ENCODE data around the gene SRP68.

DNA sequence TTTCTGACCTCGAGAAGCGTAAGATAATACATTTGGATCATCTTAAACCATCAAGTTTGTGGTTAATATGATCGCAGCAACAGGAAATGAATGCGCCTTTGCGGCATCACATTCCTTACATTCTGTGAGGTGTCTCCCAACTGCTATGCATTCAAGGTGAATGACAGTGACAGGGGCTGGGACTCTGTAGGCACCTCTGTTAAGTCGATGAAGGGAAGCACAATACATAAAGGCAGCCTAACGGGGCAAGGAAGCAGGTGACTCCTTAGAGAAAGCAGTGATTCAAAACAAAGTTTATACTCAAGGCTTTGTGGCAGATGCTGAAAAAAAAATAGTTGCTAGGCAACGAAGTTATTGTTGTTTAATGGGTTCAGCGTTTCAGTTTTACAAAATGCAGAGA, 23.6 kb downstream of the SRP68 start:
- TF ChIP-seq REPIN1 (tag by site-specific recombination; IDR thresholded peaks at IDR 0.05; ENCODE audit: low read depth) = no peak
- no peak for TF ChIP-seq ZNF433 (tag by site-specific recombination; IDR thresholded peaks at IDR 0.05; ENCODE audit: low read depth)
- TF ChIP-seq ZNF157 (tag by site-specific recombination; IDR thresholded peaks at IDR 0.05) = no peak
- TF ChIP-seq ZNF571 (tag by site-specific recombination; IDR thresholded peaks at IDR 0.05) = no peak
- TF ChIP-seq, protein P1, sequence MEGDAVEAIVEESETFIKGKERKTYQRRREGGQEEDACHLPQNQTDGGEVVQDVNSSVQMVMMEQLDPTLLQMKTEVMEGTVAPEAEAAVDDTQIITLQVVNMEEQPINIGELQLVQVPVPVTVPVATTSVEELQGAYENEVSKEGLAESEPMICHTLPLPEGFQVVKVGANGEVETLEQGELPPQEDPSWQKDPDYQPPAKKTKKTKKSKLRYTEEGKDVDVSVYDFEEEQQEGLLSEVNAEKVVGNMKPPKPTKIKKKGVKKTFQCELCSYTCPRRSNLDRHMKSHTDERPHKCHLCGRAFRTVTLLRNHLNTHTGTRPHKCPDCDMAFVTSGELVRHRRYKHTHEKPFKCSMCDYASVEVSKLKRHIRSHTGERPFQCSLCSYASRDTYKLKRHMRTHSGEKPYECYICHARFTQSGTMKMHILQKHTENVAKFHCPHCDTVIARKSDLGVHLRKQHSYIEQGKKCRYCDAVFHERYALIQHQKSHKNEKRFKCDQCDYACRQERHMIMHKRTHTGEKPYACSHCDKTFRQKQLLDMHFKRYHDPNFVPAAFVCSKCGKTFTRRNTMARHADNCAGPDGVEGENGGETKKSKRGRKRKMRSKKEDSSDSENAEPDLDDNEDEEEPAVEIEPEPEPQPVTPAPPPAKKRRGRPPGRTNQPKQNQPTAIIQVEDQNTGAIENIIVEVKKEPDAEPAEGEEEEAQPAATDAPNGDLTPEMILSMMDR (tag by site-specific recombination; IDR thresholded peaks at IDR 0.05) = no peak
- TF ChIP-seq ZNF184 (tag by site-specific recombination; IDR thresholded peaks at IDR 0.05) = no peak
- no peak for TF ChIP-seq SP2 (tag by site-specific recombination; IDR thresholded peaks at IDR 0.05)
- TF ChIP-seq SP3 (tag by site-specific recombination; IDR thresholded peaks at IDR 0.05) = no peak
- no peak for TF ChIP-seq YY1 (tag by site-specific recombination; IDR thresholded peaks at IDR 0.05)
- TF ChIP-seq ZNF292 (tag by site-specific recombination; IDR thresholded peaks at IDR 0.05; ENCODE audit: borderline replicate concordance, low read depth) = no peak
- TF ChIP-seq TCF7L2 (IDR thresholded peaks at IDR 0.05; ENCODE audit: borderline replicate concordance, low read depth, low read length) = no peak

Data from HEK293 (cell line).